GM18508 (cell line): ENCODE results near the gene CFAP61.
"Not testable (repeated sequence)": the region's sequence is repeated elsewhere in the genome, so short reads cannot be mapped to it uniquely, and the experiment has no call there.

Experiments used
- ATAC-seq: cut with Tn5 transposase; IDR thresholded peaks from one replicate; pipeline ENCODE4 v1.9.1; 2021; ENCODE audit warnings: moderate number of reproducible peaks; ENCODE audit not compliant: insufficient read depth, unreplicated experiment

The CFAP61 gene

GRCh38 chr20:20225325-20226043, 173.2 kb downstream of the CFAP61 start:
- no peak for ATAC-seq

DNA sequence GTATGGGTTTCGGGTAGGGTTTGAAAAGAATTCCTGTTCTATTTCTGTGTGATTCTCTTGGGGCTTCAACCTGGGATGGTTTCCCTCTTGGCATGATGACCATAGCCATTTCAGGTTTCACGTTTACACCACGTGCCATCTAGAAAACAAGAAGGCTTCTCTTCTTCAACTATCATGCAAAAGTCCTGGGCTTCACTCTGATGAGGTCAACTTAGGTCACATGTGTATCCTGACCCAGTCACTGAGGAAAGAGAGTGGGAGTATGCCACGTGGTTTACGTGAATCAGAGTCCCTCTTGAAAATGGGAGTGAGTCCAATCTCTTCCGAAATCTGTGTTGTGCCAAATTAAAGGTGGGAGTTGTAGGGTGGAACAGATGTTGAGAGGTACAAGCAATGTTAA, 174.2 kb downstream of the CFAP61 start:
- no peak for ATAC-seq

- ATAC-seq, result no peak
These were observed 174.8 kb downstream of the CFAP61 start for GRCh38 chr20:20227013-20227571.

DNA sequence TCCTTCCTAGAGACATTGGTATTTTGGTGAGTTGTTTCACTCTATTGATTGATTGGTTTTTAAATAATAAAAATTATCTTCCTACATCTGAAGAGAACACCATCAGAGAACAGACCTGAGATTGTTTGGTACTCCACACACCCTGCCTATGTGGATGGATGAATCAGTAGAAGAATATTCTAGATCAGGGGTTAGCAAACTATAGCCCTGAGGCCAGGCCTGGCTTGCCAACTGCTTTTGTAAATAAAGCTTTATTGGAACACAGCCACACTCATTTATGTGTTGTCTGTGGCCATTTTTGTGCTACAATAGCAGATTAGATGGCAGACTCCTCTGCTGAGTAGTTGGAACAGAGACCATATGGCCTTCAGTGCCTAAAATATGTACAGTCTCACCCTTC, 176.0 kb downstream of the CFAP61 start:
- ATAC-seq, result no peak

- ATAC-seq, result no peak
These were observed 177.3 kb downstream of the CFAP61 start for GRCh38 chr20:20229595-20229994.

DNA sequence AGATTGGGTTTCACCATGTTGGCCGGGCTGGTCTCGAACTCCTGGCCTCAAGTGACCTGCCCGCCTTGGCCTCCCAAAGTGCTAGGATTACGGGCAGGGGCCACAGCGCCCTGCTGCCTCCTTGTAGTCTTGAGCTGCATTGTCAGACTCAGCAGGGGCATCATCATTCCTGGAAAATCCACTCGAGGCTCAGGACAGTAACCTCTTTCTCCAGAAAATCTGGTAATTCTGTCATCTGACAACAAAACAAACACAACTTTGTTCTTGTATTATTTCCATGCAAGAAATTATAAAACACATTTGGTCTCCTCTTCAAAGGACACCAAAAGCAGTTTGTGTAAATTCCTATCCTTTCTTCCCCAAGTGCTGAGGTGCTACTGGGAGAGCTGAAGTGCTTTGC, 178.4 kb downstream of the CFAP61 start:
- no peak for ATAC-seq

DNA sequence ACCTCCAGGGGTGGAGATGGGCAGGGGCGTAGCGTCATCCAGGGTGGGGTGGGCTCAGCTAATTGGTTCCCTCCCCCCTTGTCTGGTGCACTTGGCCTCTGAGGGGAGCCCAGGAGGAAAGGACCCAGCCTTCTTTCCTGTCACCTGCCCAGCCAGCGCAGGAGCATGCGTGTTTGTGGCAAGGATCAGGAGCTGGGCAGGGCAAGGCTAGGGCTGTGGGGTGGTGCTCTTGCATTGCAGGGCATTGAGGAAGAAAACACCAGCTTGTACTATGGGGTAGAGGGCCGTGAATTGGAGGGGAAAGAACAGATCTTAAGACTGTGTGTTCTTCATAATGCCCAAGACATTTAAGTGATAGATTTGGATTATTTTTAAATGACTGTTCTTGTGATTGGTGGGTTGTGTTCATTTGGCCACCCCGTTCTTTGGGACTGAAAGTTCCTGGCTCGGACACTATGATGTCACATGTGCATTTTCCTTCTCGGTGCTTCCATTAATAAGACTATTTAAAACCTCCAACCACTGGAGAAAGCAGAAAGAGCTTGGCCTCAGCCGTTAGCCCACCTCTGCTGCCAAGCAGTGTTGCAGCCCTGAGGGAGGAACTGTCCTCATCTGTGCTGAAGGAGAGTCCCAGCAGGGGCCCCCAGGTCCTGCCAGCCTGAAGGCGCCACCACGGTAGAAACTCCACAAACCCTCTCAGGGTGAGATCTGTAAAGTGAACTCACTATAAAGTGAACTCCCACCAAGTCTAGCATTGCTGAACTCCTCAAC, 179.4 kb downstream of the CFAP61 start:
- no peak for ATAC-seq

GRCh38 chr20:20233041-20233514, 180.7 kb downstream of the CFAP61 start:
- ATAC-seq, result no peak

GRCh38 chr20:20235681-20236080, 183.3 kb downstream of the CFAP61 start:
- ATAC-seq, result no peak

DNA sequence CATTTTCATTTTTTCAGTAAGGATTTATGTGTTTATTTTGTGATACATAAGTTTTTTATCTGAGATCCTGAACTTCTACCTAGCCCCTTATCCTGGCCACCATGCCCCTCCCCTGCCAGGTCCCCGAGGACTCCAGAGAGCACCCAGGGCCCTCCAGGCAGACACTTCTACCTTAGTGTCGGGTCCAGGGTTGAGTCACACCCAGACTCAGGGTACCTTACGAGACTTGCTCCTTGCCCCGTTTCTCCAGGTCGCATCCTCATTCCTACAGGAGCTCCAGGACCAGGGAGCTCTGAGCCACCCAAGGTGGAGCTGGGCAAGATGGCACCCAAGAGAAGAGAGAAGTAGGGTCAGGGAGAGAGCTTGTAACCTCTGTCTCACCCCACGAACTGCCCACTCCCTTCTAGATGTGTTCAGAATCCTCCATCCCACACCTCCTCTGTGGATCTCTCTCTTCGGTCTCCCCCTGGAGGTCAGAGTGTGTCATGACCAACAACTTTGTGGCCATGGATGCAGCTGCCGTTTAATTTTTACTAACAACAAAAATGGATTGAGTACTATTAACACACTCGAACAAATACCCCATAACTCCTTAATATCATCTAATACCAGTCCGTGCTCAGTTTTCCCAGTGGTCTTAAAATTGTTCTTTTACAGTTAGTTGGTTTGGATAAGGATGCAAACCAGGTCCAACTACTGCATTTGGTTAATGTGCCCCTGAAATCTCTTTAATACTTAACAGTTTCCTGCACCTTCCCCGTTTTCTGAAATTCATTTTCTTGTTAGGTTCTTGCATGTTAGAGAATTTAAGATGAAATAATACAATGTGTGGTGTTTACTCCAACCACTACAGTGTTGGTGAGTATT, 185.0 kb downstream of the CFAP61 start:
- ATAC-seq, result no peak

DNA sequence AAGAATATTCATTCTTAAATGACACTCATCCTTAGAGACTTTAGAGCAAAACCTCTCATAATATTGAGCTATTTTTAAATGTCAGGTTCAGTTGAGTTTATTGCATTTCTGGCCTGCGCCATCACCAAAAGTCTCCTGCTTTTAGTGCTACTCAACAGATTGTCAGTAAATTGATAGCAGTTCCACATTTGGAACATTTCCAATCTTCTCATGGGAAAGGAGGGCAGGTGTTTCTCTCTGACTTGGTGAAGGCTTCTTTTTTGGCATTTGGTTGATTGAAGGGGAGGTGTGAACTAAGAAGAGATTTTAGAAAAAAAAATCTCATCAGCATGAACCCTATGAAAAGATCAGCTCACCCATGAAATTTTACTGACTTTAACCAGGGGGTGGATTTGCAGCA, 189.6 kb downstream of the CFAP61 start:
- ATAC-seq, result no peak

GRCh38 chr20:20244384-20244783, 192.1 kb downstream of the CFAP61 start:
- not testable (repeated sequence) for ATAC-seq

DNA sequence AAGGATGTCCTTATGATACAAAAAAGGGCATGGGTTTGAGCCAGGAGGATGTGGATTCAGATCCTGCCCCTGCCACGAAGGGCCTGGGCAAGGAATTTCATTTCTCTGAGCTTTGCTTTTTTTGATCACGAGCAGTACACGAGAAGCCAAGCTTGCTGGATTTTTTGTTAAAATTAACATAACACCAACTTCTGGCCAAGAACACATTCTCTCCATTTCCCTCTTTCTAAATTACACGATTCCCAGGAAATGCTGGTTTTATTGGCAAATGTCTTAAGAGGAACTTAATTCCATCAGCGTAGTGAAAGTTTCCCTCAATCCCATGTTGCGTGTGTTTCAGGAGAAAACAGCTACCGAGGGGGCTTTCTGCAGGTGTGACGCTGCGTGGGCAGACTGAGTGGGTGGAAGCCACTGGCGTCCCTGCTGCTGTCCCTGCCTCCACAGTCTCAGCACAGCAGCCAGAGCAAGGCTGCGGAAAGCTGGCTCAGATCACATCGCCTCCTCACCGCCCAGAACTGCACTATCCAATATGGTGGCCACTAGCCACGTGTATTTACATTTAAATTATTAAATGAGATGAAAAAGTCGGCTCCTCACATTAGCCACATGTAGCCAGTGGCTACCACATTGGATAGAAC, 194.8 kb downstream of the CFAP61 start:
- ATAC-seq, result no peak

DNA sequence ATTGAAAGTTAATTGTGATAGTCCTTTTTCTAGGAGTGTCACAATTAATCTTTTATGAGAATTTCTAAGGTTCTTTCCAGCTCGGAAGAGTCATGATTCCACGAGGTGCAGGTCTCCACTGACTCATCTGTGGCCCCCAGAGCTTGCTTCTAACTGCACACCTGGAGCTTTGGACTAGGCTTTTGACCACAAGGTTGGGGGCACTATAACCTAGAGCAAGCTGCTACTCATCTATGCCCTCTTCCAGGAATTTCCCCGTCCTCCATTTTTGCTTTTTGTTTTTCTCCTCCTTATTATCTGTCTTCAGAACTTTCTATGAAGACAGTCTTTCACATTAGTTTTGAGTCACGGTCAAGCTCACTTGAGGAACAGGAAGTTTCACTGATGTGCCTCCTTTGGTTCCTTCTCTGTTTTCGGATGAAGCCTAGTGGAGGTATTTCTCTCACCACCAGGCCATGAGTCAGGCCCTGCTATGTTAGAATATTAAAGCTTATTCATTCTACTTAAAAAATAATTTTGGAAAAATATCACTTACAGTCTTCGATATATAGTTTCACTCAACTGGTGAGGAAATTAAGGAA, 196.4 kb downstream of the CFAP61 start:
- no peak for ATAC-seq

GRCh38 chr20:20251317-20251716, 199.0 kb downstream of the CFAP61 start:
- ATAC-seq, result no peak

- ATAC-seq, result no peak
These were observed 199.5 kb downstream of the CFAP61 start for GRCh38 chr20:20251836-20252235.

DNA sequence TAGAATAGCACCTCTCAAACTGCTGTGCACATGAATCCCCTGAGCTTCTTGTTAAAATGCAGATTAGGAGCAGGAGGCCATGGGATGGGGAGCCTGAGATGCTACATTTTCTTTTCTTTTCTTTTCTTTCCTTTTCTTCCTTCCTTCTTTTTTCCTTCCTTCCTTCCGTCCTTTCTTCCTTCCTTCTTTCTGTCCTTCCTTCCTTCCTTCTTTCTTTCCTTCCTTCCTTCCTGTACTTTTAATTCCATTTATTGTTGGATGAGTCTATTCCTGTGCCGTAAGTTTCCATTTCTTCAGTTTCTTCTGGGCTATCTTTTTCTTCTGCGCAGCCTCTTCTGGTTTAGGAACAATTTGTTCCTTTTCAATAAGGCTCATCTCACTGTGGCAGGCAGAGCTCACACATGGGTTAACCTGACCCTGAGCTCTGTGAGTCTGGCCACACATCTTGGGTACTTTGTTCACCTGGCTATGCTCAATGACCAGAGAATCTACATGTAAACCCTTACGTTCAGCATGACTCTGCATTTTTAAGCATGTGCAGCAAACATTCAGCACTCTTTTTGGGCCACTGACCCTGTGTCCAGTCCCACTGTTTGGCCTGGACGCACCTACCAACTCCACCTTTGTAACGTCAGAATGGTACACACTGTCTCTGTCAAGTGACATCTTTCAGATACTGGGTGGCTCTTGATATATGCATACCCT, 200.9 kb downstream of the CFAP61 start:
- ATAC-seq, result no peak

- ATAC-seq, result no peak
These were observed 201.5 kb downstream of the CFAP61 start for GRCh38 chr20:20253744-20254330.

DNA sequence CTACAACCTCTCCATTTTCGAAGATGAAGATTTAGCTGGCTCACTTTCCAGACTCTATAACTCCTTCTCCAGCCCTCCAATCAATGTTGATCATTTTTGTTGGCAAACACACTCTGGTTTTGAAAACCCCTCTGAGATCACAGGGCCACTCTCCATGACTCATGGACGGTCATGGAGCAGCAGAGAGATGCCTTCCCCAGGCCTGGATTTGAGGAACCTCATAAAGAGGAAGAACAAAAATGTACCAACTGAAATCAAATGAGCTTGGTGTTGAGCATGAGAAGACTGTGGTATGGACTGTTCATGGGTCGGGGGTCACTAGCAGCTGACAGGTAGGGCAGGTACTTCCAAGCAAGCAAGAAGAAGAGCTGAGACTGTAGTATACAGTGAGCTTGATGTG, 202.8 kb downstream of the CFAP61 start:
- no peak for ATAC-seq
